CD8-positive, alpha-beta memory T cell (primary cell): ENCODE results near the gene S100Z. TPM values are rescaled to one million over a fixed set of nuclear protein-coding genes. Genes with fewer than 3 reads are reported as not detected.
A peak's percentile ranks its signal among the peaks of the same experiment; 100 is the strongest.
"Not testable (repeated sequence)": the region's sequence is repeated elsewhere in the genome, so short reads cannot be mapped to it uniquely, and the experiment has no call there.

Experiments used
- CTCF ChIA-PET: fragments of 350-600 bp; sonication (Branson Sonifier 250); formaldehyde crosslinking; loops from one replicate; lab custom pipeline; 2021; ENCODE audit warnings: antibody characterized with exemption; lab: Charles Lee
- POLR2A ChIA-PET: fragments of 350-600 bp; sonication (Branson Sonifier 250); formaldehyde crosslinking; loops from one replicate; lab custom pipeline; 2021; ENCODE audit warnings: antibody characterized with exemption; lab: Charles Lee
- DNase-seq, 5 donors: peaks; one replicate each; pipeline versions ENCODE4 v3.0.0 to v3.0.0-alpha.2; 2020 to 2022; ENCODE audit warnings: mixed read lengths in 1 of 5
- H3K27ac ChIP-seq: one replicate; pipeline ENCODE4 v1.7.0; 2013; ENCODE audit warnings: low read depth, mild to moderate bottlenecking, low read length, moderate library complexity
- H3K27me3 ChIP-seq: 2 replicates; pipeline ENCODE4 v1.7.0; 2013; ENCODE audit warnings: low read length, mild to moderate bottlenecking; ENCODE audit not compliant: insufficient read depth, poor library complexity, severe bottlenecking
- H3K36me3 ChIP-seq: 2 replicates; pipeline ENCODE4 v1.7.0; 2013; ENCODE audit warnings: mild to moderate bottlenecking, low read length, moderate library complexity; ENCODE audit not compliant: insufficient read depth
- H3K4me1 ChIP-seq: 2 replicates; pipeline ENCODE4 v1.7.0; 2013; ENCODE audit warnings: mild to moderate bottlenecking, low read length, moderate library complexity; ENCODE audit not compliant: insufficient read depth
- H3K4me3 ChIP-seq: 2 replicates; pipeline ENCODE4 v1.7.0; 2013; ENCODE audit warnings: mild to moderate bottlenecking, low read length
- H3K9me3 ChIP-seq: 2 replicates; pipeline ENCODE4 v1.7.0; 2013; ENCODE audit warnings: mild to moderate bottlenecking, low read length
- H3K27ac Mint-ChIP-seq, 8 donors: one replicate each; pipeline ENCODE4 v1.8.0; 2020 to 2021; ENCODE audit warnings: mixed read lengths in 8 of 8, mild to moderate bottlenecking in 6 of 8, inconsistent platforms in 3 of 8, moderate library complexity in 3 of 8
- H3K27me3 Mint-ChIP-seq, 2 donors: one replicate each; pipeline ENCODE4 v1.8.0; 2020 to 2021; ENCODE audit warnings: mixed read lengths in 2 of 2, mild to moderate bottlenecking in 1 of 2, moderate library complexity in 1 of 2
- H3K36me3 Mint-ChIP-seq, 3 donors: one replicate each; pipeline ENCODE4 v1.8.0; 2020 to 2021; ENCODE audit warnings: mixed read lengths in 3 of 3, inconsistent platforms in 1 of 3, mild to moderate bottlenecking in 1 of 3
- H3K4me1 Mint-ChIP-seq, 3 donors: one replicate each; pipeline ENCODE4 v1.8.0; 2020 to 2021; ENCODE audit warnings: mixed read lengths in 3 of 3, inconsistent platforms in 1 of 3, mild to moderate bottlenecking in 1 of 3
- H3K4me3 Mint-ChIP-seq, 7 donors: one replicate each; pipeline ENCODE4 v1.8.0; 2020 to 2021; ENCODE audit warnings: mixed read lengths in 7 of 7, mild to moderate bottlenecking in 6 of 7, moderate library complexity in 4 of 7, inconsistent platforms in 2 of 7
- H3K9me3 Mint-ChIP-seq, 5 donors: one replicate each; pipeline ENCODE4 v1.8.0; 2020 to 2022; ENCODE audit warnings: mixed read lengths in 5 of 5, mild to moderate bottlenecking in 3 of 5, moderate library complexity in 2 of 5, inconsistent platforms in 1 of 5
- polyA plus RNA-seq: library from polyadenylated mRNA; unstranded; fragments of 300-500 nt; fragmentation: Illumina TruSeq; gene quantifications from one replicate; pipeline ENCODE4 v1.2.3, GENCODE V29; 2021
- total RNA-seq, 2 experiments: library from RNA; stranded (reverse); gene quantifications; one replicate each; pipeline ENCODE4 v1.2.3, GENCODE V29; 2021

Gene S100Z
- total and polyA plus RNA-seq, 3 experiments from 2014 or later: 0.48 TPM; not detected in 2

- ChIA-PET POLR2A (no interaction called here), CTCF (interaction anchor here (1.0 to 2.5 kb wide), 2 partner anchors 9 to 33 kb away, joined by 3 to 7 read pairs; no protein-coding TSS in a partner anchor)
- no peak overlapping the region for H3K27ac ChIP-seq
- no peaks in the 10 kb centered on the region for H3K36me3 ChIP-seq
- Mint-ChIP-seq H3K27me3 (peaks cover 3 to 11% of the 10 kb centered on the region in 2 donors), H3K4me1 (no peaks in the 10 kb centered on the region), H3K27ac (peak overlapping the region in 1 of 8 donors; percentile 9), H3K36me3 (peaks cover 0 to 1% (median 0%) of the 10 kb centered on the region in 3 donors), H3K4me3 (no peak overlapping the region), H3K9me3 (peaks cover 0 to 2% (median 0%) of the 10 kb centered on the region in 5 donors)
- no peak for DNase-seq
- no peaks in the 10 kb centered on the region for H3K9me3 ChIP-seq
- H3K4me1 ChIP-seq: no peaks in the 10 kb centered on the region
- no peak overlapping the region for H3K4me3 ChIP-seq
- H3K27me3 ChIP-seq: no peaks in the 10 kb centered on the region
These were observed 41.6 kb upstream of the S100Z start for GRCh38 chr5:76808141-76808691.

GRCh38 chr5:76809141-76809540, 40.7 kb upstream of the S100Z start:
- Mint-ChIP-seq H3K36me3 (no peaks in the 10 kb centered on the region), H3K4me3 (no peak overlapping the region), H3K9me3 (peaks cover 0 to 2% (median 0%) of the 10 kb centered on the region in 5 donors), H3K4me1 (no peaks in the 10 kb centered on the region), H3K27ac (no peak overlapping the region), H3K27me3 (peaks cover 5 to 11% of the 10 kb centered on the region in 2 donors)
- ChIA-PET POLR2A (no interaction called here), CTCF (no interaction called here)
- no peak for DNase-seq
- H3K4me1 ChIP-seq: no peaks in the 10 kb centered on the region
- no peaks in the 10 kb centered on the region for H3K36me3 ChIP-seq
- no peaks in the 10 kb centered on the region for H3K9me3 ChIP-seq
- H3K27ac ChIP-seq: no peak overlapping the region
- H3K27me3 ChIP-seq: no peaks in the 10 kb centered on the region
- H3K4me3 ChIP-seq: no peak overlapping the region

GRCh38 chr5:76810236-76810635, 39.6 kb upstream of the S100Z start:
- POLR2A ChIA-PET: no interaction called here
- Mint-ChIP-seq H3K27ac (no peak overlapping the region), H3K4me1 (no peaks in the 10 kb centered on the region), H3K4me3 (no peak overlapping the region), H3K27me3 (peaks cover 4 to 9% of the 10 kb centered on the region in 2 donors), H3K36me3 (no peaks in the 10 kb centered on the region), H3K9me3 (peaks cover 0 to 2% (median 0%) of the 10 kb centered on the region in 5 donors)
- Histone ChIP-seq H3K36me3 (no peaks in the 10 kb centered on the region), H3K4me1 (no peaks in the 10 kb centered on the region), H3K9me3 (no peaks in the 10 kb centered on the region), H3K27ac (no peak overlapping the region), H3K4me3 (no peak overlapping the region), H3K27me3 (no peaks in the 10 kb centered on the region)
- CTCF ChIA-PET: no interaction called here
- DNase-seq: no peak

GRCh38 chr5:76811214-76811613, 38.6 kb upstream of the S100Z start:
- DNase-seq: no peak
- ChIA-PET CTCF (no interaction called here), POLR2A (no interaction called here)
- Mint-ChIP-seq H3K4me3 (no peak overlapping the region), H3K27me3 (peaks cover 12% of the 10 kb centered on the region in 2 donors), H3K27ac (no peak overlapping the region), H3K36me3 (no peaks in the 10 kb centered on the region), H3K9me3 (peaks cover 0 to 2% (median 0%) of the 10 kb centered on the region in 5 donors), H3K4me1 (no peaks in the 10 kb centered on the region)
- Histone ChIP-seq H3K4me1 (no peaks in the 10 kb centered on the region), H3K27me3 (no peaks in the 10 kb centered on the region), H3K9me3 (no peaks in the 10 kb centered on the region), H3K4me3 (no peak overlapping the region), H3K36me3 (no peaks in the 10 kb centered on the region), H3K27ac (no peak overlapping the region)

- POLR2A ChIA-PET, H3K27ac ChIP-seq, DNase-seq, H3K4me1 Mint-ChIP-seq, H3K4me3 ChIP-seq, H3K36me3 ChIP-seq, H3K27ac Mint-ChIP-seq, H3K9me3 Mint-ChIP-seq, H3K4me3 Mint-ChIP-seq, H3K36me3 Mint-ChIP-seq, H3K4me1 ChIP-seq, H3K27me3 ChIP-seq, CTCF ChIA-PET, H3K9me3 ChIP-seq: not testable (repeated sequence)
- H3K27me3 Mint-ChIP-seq: peaks cover 13 to 22% of the 10 kb centered on the region in 2 donors
These were observed 37.6 kb upstream of the S100Z start for GRCh38 chr5:76812209-76812608.

- H3K4me1 Mint-ChIP-seq: peaks cover 6 to 8% (median 7%) of the 10 kb centered on the region in 3 donors
These were observed 35.7 kb upstream of the S100Z start for GRCh38 chr5:76813982-76814562.

GRCh38 chr5:76816110-76816831, 33.5 kb upstream of the S100Z start:
- peaks cover 12% of the 10 kb centered on the region for H3K27me3 ChIP-seq
- Mint-ChIP-seq H3K27ac (no peak overlapping the region), H3K4me3 (peak overlapping the region in 1 of 7 donors; percentile 58), H3K4me1 (peaks cover 11 to 30% (median 21%) of the 10 kb centered on the region in 3 donors), H3K36me3 (no peaks in the 10 kb centered on the region), H3K27me3 (peaks cover 16 to 44% of the 10 kb centered on the region in 2 donors), H3K9me3 (no peaks in the 10 kb centered on the region)
- no peak overlapping the region for H3K27ac ChIP-seq
- DNase-seq: no peak
- H3K4me3 ChIP-seq: no peak overlapping the region
- no peaks in the 10 kb centered on the region for H3K9me3 ChIP-seq
- ChIA-PET POLR2A (no interaction called here), CTCF (interaction anchor here (1.8 kb wide), 1 partner anchor 10 kb away, joined by 7 read pairs; no protein-coding TSS in a partner anchor)
- peaks cover 15% of the 10 kb centered on the region for H3K4me1 ChIP-seq
- H3K36me3 ChIP-seq: no peaks in the 10 kb centered on the region

More at GRCh38 chr5:76813982-76814562, 35.7 kb upstream of the S100Z start:
- ChIA-PET POLR2A (no interaction called here), CTCF (no interaction called here)
- DNase-seq: no peak
- Histone ChIP-seq H3K4me3 (no peak overlapping the region), H3K27me3 (peaks cover 12% of the 10 kb centered on the region), H3K4me1 (peaks cover 5% of the 10 kb centered on the region), H3K9me3 (no peaks in the 10 kb centered on the region), H3K27ac (no peak overlapping the region), H3K36me3 (no peaks in the 10 kb centered on the region)
- peaks cover 0 to 2% (median 0%) of the 10 kb centered on the region in 5 donors for H3K9me3 Mint-ChIP-seq
- H3K36me3 Mint-ChIP-seq: no peaks in the 10 kb centered on the region
- peaks cover 21 to 35% of the 10 kb centered on the region in 2 donors for H3K27me3 Mint-ChIP-seq
- no peak overlapping the region for H3K27ac Mint-ChIP-seq
- H3K4me3 Mint-ChIP-seq: no peak overlapping the region
